Measurements from ENCODE around the gene R3HCC1L. TPM values are rescaled to one million over a fixed set of nuclear protein-coding genes. Genes with fewer than 3 reads are reported as not detected.
A peak's percentile ranks its signal among the peaks of the same experiment; 100 is the strongest.

Gene R3HCC1L
- total RNA-seq, 1 donor = 12.1 TPM

DNA sequence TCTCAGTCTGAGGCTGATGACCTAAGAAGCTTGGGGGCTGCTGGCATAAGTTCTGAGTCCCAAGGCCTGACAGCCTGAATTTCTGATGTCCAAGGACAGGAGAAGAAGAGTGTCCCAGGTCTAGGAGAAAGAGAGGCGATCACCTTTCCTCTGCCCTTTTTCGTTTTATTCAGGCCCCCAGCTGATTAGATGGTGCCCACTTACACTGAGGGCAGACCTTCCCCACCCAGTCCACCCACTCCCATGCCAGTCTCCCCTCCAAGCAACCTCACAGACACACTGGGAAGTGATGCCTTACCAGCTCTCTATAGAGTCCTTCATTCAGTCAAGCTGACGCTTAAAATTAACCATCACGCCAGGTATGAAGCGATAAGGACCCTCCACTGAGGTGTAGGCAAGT is 152.9 kb downstream of the R3HCC1L start:
- TF ChIP-seq, protein P1, sequence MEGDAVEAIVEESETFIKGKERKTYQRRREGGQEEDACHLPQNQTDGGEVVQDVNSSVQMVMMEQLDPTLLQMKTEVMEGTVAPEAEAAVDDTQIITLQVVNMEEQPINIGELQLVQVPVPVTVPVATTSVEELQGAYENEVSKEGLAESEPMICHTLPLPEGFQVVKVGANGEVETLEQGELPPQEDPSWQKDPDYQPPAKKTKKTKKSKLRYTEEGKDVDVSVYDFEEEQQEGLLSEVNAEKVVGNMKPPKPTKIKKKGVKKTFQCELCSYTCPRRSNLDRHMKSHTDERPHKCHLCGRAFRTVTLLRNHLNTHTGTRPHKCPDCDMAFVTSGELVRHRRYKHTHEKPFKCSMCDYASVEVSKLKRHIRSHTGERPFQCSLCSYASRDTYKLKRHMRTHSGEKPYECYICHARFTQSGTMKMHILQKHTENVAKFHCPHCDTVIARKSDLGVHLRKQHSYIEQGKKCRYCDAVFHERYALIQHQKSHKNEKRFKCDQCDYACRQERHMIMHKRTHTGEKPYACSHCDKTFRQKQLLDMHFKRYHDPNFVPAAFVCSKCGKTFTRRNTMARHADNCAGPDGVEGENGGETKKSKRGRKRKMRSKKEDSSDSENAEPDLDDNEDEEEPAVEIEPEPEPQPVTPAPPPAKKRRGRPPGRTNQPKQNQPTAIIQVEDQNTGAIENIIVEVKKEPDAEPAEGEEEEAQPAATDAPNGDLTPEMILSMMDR (IDR thresholded peaks at IDR 0.05; ENCODE audit: insufficient read depth, low read depth, low read length) = no peak
- DNase-seq (ENCODE audit: low read depth) = no peak

GRCh38 chr10:98289802-98290209 is 155.3 kb downstream of the R3HCC1L start:
- no peak overlapping the region for H3K4me3 ChIP-seq (ENCODE audit: low read depth, low read length)
- no peak for DNase-seq (ENCODE audit: low read depth)
- TF ChIP-seq, protein P1 (IDR thresholded peaks at IDR 0.05; ENCODE audit: insufficient read depth, low read depth, low read length) = no peak

More for the DNA sequence above, 152.9 kb downstream of the R3HCC1L start:
- no peak overlapping the region for H3K4me3 ChIP-seq (ENCODE audit: low read depth, low read length)

- H3K4me3 ChIP-seq (ENCODE audit: low read depth, low read length) = no peak overlapping the region
- no peak for DNase-seq (ENCODE audit: low read depth)
- TF ChIP-seq, protein P1 (IDR thresholded peaks at IDR 0.05; ENCODE audit: insufficient read depth, low read depth, low read length) = no peak
Observed at GRCh38 chr10:98292971-98293370, 158.5 kb downstream of the R3HCC1L start.

DNA sequence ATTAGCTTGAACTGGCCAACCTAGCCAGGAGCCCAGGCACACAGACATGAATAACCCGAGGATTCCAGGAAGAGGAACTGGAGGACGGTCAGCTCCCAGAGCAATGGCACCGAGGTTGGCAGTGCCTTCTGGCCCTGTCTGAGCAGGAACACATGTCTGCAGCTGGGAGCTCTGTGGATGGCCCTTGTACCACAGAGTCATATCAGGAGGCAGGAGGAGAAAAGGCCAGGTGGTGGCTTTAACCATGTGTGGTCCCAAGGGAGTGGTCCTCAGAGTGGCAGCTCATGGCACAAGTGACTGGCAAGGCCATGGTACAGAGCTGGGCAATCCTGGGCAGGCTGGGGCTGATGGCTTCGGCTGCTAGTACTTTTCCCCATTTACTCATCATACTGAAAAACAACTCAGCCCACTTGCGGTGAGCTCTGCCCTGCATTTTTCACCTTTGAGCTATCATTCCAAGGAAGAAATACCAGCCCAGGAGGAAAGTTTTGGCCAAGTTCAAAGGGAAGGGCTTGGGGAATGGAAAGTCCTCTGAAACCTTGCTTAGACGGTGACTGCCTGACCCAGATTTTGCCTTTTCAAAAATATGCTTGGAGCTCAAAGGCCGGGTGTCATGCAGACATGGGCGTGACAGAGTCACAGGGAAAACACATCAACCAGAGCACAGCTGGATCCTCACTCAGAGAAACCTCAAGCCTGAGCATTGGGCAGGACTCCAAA is 159.3 kb downstream of the R3HCC1L start:
- no peak overlapping the region for H3K4me3 ChIP-seq (ENCODE audit: low read depth, low read length)
- TF ChIP-seq, protein P1 (IDR thresholded peaks at IDR 0.05; ENCODE audit: insufficient read depth, low read depth, low read length) = no peak
- DNase-seq (ENCODE audit: low read depth) = peak; percentile 40

DNA sequence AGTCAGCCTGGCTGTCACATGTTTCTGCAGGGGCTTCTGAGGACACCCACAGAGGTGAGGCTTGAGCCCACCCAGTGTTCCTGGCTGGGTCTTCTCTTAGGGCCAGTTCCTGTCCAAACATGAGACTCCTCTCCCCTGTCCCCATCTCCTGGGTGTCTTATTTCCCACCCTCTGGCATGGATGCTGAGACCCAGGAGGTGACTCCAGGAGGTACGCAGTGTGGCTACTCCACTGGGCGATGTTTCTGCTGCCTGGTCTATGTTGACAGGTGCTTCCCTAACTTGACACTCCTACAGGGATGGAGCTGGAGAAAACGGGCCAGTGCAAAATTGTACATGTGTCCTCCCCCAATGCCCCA is 159.8 kb downstream of the R3HCC1L start:
- DNase-seq (ENCODE audit: low read depth) = no peak
- TF ChIP-seq, protein P1 (IDR thresholded peaks at IDR 0.05; ENCODE audit: insufficient read depth, low read depth, low read length) = no peak

More for the DNA sequence above, 159.8 kb downstream of the R3HCC1L start:
- H3K4me3 ChIP-seq (ENCODE audit: low read depth, low read length) = no peak overlapping the region

Other genes with a start within 250 kb of the R3HCC1L start
- gene CRTAC1, start 104.0 kb upstream of the R3HCC1L start, total RNA-seq = not detected in 2 replicates
- gene LOXL4, start 133.5 kb downstream of the R3HCC1L start, total RNA-seq = 67.8 and 68.3 TPM in 2 replicates

All from fibroblast of villous mesenchyme (primary cell).